GM21717 (cell line): ENCODE results near the gene SMYD1.

Experiments
- ATAC-seq: cut with Tn5 transposase; IDR thresholded peaks from one replicate; pipeline ENCODE4 v1.9.1; 2021; ENCODE audit warnings: mild to moderate bottlenecking, moderate library complexity; ENCODE audit not compliant: unreplicated experiment

SMYD1 gene

DNA sequence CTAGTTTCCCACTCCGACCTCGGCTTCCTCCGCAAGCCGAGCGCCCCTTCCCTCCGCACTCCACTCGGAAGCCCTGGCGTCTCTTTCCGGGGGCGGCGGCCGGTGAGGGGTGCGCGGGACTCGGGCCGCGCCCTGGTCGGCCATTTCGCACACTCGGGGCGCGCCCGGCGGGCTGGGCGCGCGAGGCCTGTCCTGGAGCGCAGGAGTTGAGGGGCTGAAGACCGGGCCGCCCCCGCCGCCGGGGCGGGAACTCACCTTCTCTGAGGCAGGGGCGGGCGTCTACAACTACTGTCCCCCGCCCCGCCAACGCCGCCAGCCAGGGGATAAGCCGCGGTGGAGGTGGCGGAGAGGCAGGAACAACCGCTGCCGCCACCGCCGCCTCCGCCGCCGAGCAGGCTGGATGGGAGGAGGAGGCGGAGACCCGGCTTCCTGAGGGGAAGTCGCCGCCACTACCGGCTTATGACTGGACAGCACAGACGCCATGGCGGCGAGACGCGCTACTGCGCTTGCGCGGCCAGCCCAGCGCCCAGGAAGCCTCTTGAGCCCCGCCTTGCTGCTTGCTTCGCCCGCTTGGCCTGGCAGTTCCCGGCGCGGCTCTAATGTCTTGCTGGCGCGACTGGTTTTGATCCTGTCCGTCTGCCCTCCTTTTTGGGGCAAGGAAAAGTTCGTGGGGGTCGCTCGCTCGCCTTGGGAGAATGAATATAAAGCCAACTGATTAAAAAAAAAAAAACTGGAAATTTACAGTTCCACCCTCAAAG is 12.1 kb upstream of the SMYD1 start, which contains the start of gene KRCC1:
TSS of gene KRCC1 (minus strand) at position 413 of the 758 bp plus-strand sequence. CDS start 27,220 bp downstream, outside the sequence.
- ATAC-seq, result peak; percentile 98

DNA sequence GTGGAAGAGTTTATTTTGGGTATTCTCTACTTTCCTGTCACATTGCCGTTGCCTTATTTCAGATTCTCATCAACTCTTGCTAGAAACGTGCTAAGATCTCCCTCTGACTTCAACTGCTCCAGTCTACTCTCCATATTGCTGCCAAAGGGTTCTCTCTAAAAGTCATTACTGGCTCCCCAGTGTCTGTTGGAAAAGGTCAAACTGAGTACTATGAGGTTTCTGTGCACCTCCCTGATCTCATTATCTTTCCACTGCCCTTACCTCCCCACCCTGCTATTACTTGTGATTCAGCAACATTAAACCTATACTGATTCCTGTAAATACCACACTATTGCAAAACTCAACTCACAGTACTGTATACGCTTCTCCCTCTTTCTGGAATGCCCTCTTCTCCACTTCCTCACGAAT is 10.2 kb upstream of the SMYD1 start:
- ATAC-seq, result no peak

DNA sequence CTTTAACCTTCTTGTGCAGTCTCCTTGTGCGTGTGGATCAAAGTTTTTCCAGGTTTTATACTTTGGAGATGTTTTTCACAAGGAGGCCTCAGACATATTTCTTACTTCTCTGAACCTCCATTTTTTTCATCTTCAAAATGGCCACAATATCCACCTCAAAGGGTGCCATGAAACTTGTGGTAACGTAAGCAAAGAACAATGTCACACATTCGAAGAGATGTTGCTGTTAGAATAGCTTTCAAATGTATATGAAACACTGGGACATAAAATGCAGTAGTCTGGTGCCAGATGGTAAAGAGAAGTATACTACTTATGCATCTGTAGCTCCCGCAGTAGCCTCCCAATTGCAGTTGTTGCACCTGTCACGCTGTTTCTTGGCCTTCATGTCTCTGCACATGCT is 9.4 kb upstream of the SMYD1 start:
- ATAC-seq, result no peak

DNA sequence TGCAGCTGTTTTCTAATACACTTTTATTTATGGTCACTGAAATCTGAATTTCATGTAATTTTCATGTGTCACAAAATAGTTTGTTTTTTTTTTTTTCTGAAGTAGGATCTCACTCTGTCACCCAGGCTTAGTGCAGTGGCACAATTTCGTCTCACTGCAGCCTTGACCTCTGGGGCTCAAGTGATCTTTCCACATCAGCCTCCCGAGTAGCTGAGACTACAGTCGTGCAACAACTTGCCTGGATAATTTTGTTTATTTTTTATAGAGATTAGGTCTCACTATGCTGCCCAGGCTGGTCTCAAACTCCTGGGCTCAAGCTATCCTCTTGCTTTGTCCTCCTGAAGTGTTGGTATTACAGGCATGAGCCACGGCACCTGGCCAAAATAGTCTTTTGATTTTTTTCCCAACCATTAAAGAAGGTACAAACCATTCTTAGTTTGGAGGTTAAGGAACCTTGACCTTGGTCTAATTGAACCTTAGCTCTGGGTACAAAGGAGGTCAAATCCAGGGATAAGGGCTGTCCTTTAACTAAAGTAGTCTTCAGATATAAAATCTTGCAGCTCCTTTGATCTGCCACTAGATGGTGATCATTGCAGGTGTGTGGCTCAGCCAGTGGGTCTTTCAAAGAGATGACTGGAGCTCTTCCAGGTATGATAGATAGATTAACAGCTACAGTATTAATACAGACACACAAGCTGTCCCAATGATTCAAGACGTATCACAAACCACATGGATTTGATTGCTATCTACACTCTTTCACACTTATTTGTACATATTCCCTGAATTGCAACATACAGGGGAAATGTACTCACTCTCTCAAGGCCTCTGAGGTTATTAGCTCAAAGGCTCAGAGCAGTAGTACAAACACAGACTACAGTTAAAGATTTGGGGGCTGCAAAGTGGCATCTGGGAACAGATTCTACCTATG is 7.4 kb upstream of the SMYD1 start:
- peak; percentile 46 for ATAC-seq

DNA sequence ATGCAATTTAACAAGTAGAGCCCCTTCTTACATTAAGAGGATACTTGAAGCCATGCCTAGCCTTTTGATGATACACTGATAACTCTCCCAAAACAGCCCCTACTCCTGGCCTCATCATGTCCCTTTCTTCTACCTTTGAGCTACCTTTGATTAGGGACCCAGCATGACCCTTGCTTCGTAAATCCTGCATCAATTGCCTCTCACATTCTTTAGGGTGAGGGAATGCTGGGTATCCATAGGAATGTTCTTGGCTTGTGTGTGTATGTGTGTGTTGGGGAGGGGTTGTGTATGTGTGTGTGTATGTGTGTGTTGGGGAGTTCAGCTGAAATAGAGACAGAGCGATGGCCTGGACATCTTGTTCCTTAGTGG is 6.7 kb upstream of the SMYD1 start:
- no peak for ATAC-seq

DNA sequence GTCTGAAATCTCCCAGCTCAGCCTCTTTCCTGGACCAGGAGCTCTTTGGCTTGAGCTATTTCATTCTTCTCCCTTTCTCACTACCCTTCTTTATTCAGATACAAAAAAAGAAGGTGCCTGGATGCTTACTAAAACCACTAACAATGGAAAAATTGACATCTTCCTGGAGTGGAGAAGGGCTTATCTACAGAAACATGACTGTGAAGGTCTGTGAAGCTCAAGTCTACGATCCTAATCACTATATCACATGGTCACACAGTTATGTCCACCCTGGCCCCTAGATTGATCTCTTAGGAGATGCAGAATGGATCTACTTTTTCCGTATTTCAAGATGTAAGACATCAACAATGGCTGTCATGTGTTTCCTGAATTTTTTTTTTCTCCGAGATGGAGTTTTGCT is 6.3 kb upstream of the SMYD1 start:
- ATAC-seq, result no peak

DNA sequence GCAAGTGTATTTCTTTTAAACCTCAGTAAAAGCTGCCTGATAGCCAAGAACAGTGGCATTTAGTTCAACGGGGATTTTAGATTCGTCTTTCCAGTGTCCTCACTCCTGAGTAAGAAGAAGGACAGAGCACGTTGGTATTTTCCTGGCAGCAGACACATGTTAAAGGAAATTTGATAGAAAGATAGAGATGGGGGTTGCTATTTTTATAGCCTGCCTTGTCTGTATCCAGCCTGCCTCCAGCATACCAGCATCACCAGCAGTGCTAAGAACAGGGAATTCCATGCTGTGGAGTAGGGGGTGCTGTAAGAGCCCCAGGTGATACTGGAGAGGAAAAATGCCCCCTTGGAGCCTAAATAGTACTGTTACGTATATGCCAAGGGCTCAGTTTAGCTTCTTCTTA is 1.1 kb upstream of the SMYD1 start:
- ATAC-seq, result no peak

DNA sequence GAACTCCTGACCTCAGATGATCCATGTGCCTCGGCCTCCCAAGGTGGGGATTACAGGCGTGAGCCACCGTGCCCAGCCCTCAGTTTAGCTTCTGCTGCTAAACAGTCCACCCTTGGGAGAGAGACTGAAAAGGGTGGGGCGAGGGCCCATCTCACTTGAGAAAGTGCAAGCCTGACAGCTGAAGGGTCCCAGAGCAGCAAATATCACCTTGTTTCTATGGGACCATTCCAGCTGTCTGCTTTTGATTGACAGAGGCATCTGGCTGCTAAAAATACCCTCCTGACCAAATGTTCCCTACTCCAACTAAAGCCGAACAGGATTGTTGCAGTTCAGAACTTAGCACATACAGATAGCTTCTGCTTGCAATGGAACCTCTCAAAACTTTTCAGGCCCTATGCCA is 436 bp upstream of the SMYD1 start:
- ATAC-seq, result no peak

DNA sequence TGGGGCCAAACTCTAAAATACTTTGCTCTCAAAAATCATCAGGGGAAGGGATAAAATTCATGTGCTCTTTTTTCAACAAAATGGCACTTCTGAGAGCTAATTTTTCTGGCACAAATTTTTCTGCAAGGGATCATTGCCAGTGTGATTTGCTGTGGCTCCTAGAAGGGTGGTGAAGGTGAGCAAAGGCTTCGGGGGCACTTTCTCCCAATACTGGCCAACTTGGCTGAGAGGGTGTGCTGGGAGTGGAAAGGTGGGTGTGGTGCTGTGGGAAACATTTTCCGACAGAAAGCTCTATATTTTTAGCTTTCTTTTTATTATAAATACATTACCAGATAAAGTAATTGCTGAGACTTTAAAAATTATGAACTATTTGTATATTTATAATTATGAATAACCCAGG is 419 bp downstream of the SMYD1 start:
- ATAC-seq, result no peak

DNA sequence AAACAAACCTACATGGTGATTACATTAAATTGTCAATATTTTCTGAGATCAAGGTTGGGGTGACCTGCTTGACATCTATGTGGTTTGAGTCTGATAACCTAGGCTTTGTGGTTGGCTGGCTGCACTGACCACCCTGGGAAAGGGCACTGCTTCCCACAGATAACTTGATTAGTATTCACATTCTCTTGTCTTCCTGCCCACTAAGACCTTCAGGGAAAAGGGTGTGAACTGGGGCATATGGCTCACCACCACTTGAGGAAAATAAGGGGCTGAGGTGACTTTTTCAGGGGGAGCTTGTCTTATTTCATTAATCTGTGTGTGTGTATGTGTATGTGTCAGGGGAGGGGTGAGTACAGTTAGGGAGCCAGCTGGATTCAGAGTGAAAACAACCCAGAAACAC is 1.5 kb downstream of the SMYD1 start:
- no peak for ATAC-seq

DNA sequence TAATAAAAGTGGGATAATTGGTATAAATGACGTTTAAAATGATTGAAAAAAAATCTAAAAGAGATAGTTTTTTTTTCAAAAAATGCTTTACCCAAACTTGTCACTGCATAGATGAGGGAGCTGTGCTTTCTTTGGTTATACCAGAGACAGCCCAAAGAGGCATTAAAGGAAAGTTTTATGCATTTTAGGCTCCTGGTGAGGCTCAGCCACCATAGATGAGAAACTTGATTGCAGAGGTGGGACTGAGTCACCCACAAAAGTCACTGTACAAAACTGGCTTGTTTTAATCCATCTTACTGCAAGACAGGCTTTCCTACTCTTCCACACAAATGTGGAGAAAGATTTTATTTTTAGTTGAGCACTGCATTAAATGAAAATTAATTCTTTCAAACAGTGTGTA is 2.4 kb downstream of the SMYD1 start:
- no peak for ATAC-seq

DNA sequence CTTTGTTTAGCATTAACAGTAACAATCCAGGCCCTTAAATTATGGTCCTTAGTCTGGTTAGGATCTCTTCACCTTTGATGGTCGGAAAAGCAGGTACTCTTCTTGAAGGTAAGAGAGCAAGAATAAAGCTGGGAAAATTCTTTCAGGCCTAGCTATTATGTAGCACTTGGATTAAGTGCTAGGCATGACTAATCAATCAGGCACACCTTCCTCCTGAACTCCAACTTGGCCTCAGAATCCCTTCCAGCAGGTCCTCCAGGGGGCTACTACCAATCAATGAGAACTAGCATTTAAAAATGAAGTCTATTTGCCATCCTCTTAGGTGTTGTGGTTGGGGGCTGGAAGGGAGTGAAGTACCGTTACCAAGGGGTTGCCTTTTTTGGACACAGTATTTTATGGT is 3.7 kb downstream of the SMYD1 start:
- ATAC-seq, result no peak

DNA sequence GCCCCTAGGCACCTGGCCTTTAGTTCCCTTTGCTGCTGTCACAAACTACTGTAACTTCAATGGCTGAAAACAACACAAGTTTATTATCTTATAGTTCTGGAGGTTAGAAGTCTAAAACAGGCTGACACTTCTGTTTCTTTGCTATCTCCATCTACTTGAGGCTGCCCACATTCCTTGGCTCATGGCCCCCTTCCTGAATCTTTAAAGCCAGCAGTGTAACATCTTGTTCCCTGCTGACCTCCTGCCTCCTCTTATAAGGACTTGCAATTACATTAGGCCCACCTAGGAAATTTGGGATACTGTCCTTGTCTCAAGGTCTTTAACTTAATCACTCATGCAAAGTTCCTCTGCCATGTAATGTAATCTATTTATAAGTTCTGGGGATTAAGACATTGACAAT is 6.5 kb downstream of the SMYD1 start:
- ATAC-seq, result no peak

DNA sequence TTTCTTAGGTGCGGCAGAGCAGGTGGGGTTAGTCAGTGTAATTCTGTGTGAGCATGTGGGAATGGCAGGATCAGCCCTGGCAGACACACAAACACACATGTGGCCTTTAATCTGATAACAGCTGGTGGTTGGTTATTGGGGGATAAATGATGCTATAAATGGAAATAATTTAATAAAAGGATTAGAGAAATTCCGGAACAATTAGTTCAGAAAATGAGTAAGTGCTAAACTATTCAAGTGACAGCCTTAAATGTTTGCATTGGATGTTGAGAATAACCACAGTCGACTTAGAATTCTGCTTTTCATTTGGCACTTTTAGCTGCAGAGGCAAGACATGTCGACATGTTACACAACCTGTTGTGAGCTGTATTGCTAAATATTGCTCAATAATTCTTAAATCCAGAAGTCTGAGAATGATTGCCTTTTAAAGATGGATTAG is 7.2 kb downstream of the SMYD1 start:
- no peak for ATAC-seq

DNA sequence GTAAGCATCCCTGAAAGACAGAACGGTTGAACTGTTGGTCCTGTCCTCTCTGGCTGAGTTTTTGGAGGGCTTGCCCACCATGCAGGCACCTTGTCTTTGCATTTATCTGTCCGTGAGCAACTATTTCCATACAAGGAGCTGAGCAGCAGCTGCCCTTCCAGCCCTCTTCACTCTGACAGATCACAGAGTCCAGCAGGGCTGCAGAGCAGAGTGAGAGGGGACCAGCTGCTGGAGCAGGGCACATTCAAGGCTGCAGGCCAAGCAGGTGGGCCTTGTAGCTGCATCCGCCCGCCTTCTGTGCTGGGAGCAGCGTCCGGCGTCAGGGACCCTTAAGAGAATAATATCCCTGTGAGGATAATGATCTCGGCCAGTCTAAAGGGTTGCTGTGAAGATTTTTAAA is 9.5 kb downstream of the SMYD1 start:
- no peak for ATAC-seq

DNA sequence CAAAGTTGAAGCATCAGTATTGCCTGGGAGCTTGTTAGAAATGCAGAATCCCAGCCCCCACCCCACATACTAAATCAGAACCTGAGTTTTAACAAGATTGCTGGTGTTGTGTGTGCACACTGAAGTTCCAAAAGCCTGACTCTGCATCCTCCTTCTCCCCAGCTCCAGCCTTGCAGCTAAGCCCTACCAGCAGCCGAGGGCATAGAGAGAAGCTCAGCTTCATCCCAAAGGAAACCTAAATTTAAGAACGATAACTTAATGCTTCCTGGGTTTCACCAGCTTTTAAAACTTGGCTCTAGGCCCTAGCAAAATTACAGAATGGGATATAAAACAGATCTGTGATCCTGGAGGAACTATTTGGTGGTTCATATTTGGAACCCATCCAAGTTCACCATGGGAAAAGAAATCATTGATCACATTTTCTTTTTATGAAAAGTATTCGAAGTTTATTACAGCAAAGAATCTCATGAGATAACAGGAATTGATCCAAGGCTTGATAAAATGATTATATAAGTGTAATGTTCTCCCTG is 11.1 kb downstream of the SMYD1 start:
- no peak for ATAC-seq

DNA sequence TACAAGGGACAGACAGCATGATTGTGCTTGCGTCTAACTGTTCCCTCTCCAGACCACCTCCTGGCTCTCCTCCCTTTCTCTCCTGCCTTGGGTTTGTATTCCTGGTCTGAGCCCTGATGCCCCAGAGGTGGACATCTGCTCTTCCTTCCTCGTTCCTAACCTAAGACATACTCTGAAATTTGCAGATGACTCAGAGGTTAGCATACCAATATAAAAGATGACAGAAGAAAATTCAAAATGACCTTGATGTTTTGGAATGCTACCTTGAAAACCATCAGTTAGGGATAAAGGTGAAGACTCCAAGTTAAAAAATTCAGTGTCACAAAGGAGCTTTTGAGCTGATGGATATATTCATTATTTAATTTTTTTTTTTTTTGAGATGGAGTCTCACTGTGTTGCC is 12.9 kb downstream of the SMYD1 start:
- ATAC-seq, result no peak

DNA sequence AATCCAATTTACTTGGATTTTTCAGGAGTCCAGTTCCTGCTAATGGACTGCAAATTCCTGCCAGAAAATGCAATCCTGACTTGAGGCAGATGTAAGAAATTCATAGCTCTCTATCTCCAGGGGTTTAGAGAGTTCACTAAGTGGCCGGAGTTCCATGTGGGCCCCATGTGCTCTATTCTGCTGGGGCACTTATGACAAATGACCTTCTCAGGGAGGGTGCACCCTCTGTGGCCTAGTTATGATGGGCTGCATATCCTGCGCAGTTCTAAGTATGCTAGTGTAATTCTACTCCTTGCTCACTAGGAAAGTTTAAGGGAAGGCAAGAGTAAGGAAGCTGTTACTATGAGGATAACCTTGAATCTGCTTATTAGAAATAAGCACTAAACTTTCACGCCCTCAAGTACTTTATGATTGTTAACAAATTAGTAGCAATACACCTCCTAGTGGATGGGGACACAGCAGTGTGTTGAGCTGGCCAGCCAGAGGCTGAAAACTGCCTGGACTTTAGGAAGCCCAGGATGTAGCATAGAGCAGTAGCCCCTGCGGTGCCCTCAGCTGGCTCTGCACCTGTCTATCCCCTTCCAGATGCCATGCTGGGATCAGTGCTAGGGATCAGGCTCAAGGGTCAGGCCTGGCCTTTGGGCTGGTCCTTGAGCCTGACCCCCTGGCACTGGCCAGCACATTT is 14.4 kb downstream of the SMYD1 start:
- ATAC-seq, result no peak

DNA sequence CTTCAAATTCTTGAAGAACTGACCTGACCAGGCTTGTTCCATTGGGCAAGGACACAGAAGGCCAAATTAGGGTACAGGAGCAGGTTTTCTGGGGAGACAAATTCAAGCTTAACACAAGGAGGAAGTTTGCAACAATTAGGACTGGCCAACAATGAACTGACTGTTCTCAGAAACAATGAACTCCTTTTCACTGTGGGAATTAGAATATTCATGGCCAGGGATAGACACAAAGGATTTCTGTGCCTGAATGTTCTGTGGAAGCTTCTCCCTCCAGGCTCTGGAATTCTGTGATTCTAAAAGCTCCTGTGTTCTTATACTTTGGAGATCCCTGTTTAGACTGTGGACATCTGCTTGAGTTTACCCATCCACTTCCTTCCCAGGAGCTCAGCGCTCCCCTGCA is 15.2 kb downstream of the SMYD1 start:
- no peak for ATAC-seq

DNA sequence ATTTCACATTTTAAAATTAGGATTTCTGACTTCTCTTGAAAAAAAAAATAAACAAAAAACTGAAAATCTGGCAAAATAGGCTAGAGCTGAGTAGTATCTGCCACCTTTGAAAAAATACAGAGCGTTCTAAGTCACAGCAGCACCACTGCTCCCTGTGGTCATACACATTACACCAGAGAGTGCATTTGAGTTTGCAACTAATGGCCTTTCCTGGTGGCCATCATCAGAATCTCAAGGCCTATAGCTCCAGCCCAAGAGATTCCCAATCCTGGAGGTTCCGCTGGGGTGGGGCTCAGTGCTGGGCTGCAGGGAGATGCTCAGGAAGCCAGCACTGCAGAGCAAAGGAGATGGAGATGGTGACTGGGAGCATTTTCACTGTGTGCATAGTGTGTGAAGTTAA is 17.5 kb downstream of the SMYD1 start:
- ATAC-seq, result no peak

DNA sequence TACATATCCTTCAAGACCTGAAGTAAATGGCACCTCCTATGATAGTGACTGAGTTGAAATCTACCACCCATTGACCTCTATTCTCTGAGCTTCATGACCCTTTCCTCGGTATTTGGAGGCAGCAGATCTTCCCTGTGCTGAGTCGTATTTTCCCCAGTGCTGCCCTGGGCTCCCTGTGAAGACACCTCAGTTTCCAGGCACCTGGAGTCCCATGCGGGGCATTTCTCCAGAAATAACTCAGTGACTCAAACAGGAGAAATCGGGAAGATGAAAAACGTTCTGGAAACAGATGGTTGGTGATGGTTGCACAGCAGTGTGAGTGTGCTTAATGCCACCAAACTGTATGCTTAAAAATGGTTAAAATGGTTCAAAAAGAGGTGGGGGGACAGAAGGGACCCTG is 18.0 kb downstream of the SMYD1 start:
- no peak for ATAC-seq
